BE2C (cell line): ENCODE measurements around the gene CCL5.

Experiments used
- DNase-seq: peaks from one replicate; pipeline ENCODE4 v3.0.0-alpha.2; 2020
- H3K27me3 ChIP-seq: fragments of 250-450 bp; sonication (Bioruptor Pico); 2 replicates; pipeline ENCODE4 v1.5.1; 2020; ENCODE audit warnings: mild to moderate bottlenecking
- H3K36me3 ChIP-seq: fragments of 250-450 bp; sonication (Bioruptor Pico); 2 replicates; pipeline ENCODE4 v1.5.1; 2020; ENCODE audit warnings: mild to moderate bottlenecking
- H3K4me1 ChIP-seq: fragments of 250-450 bp; sonication (Bioruptor Pico); 2 replicates; pipeline ENCODE4 v1.5.1; 2020
- H3K4me3 ChIP-seq: 2 replicates; pipeline ENCODE4 v1.5.1; 2011; ENCODE audit warnings: low read depth, low read length
- H3K9me3 ChIP-seq: fragments of 250-450 bp; sonication (Bioruptor Pico); 2 replicates; pipeline ENCODE4 v1.5.1; 2020
- CTCF ChIP-seq: IDR thresholded peaks from 2 replicates; pipeline ENCODE4 v1.5.1; 2012; ENCODE audit warnings: mild to moderate bottlenecking, low read depth, low read length

CCL5 gene

GRCh38 chr17:35847633-35848373, 32.4 kb downstream of the CCL5 start:
- peaks cover 79% of the 10 kb centered on the region for H3K36me3 ChIP-seq
- DNase-seq, result no peak
- H3K27me3 ChIP-seq, result no peaks in the 10 kb centered on the region
- no peak for TF ChIP-seq CTCF
- H3K4me3 ChIP-seq, result no peak overlapping the region
- H3K4me1 ChIP-seq, result no peaks in the 10 kb centered on the region; the same call in 1 of the 2 replicates
- H3K9me3 ChIP-seq, result no peaks in the 10 kb centered on the region

- peaks cover 87% of the 10 kb centered on the region for H3K36me3 ChIP-seq
- no peak for TF ChIP-seq CTCF
- H3K4me3 ChIP-seq, result no peak overlapping the region
- H3K9me3 ChIP-seq, result no peaks in the 10 kb centered on the region
- no peaks in the 10 kb centered on the region for H3K27me3 ChIP-seq
- DNase-seq, result no peak
- H3K4me1 ChIP-seq, result no peaks in the 10 kb centered on the region; the same call in 1 of the 2 replicates
These were observed 33.2 kb downstream of the CCL5 start for GRCh38 chr17:35847006-35847405.

- no peak overlapping the region for H3K4me3 ChIP-seq
- no peak for TF ChIP-seq CTCF
- no peaks in the 10 kb centered on the region; the same call in 1 of the 2 replicates for H3K4me1 ChIP-seq
- H3K27me3 ChIP-seq, result no peaks in the 10 kb centered on the region
- no peak for DNase-seq
- H3K36me3 ChIP-seq, result peaks cover 92% of the 10 kb centered on the region
- H3K9me3 ChIP-seq, result no peaks in the 10 kb centered on the region
These were observed 33.9 kb downstream of the CCL5 start for GRCh38 chr17:35846055-35846809.

GRCh38 chr17:35844547-35844946, 35.6 kb downstream of the CCL5 start:
- no peaks in the 10 kb centered on the region; the same call in 1 of the 2 replicates for H3K4me1 ChIP-seq
- no peak for TF ChIP-seq CTCF
- peaks cover 95% of the 10 kb centered on the region for H3K36me3 ChIP-seq
- H3K4me3 ChIP-seq, result no peak overlapping the region
- no peaks in the 10 kb centered on the region for H3K27me3 ChIP-seq
- no peak for DNase-seq
- H3K9me3 ChIP-seq, result no peaks in the 10 kb centered on the region

- H3K4me3 ChIP-seq, result no peak overlapping the region
- no peak for TF ChIP-seq CTCF
- peaks cover 95% of the 10 kb centered on the region for H3K36me3 ChIP-seq
- no peaks in the 10 kb centered on the region for H3K27me3 ChIP-seq
- DNase-seq, result no peak
- no peaks in the 10 kb centered on the region; the same call in 1 of the 2 replicates for H3K4me1 ChIP-seq
- no peaks in the 10 kb centered on the region for H3K9me3 ChIP-seq
These were observed 36.5 kb downstream of the CCL5 start for GRCh38 chr17:35843698-35844097.

- Histone ChIP-seq H3K36me3 (peaks cover 96% of the 10 kb centered on the region), H3K4me3 (no peak overlapping the region), H3K27me3 (no peaks in the 10 kb centered on the region), H3K4me1 (no peaks in the 10 kb centered on the region), H3K9me3 (no peaks in the 10 kb centered on the region)
- no peak for DNase-seq
- no peak for TF ChIP-seq CTCF
These were observed 37.9 kb downstream of the CCL5 start for GRCh38 chr17:35842239-35842638.
